Measurements from ENCODE around the gene SLMAP.
"Not testable (repeated sequence)": the region's sequence is repeated elsewhere in the genome, so short reads cannot be mapped to it uniquely, and the experiment has no call there.

SLMAP gene

GRCh38 chr3:57797701-57798487 is 41.8 kb downstream of the SLMAP start:
- DNase-seq = no peak

GRCh38 chr3:57803647-57804081 is 47.6 kb downstream of the SLMAP start:
- no peak for DNase-seq

DNA sequence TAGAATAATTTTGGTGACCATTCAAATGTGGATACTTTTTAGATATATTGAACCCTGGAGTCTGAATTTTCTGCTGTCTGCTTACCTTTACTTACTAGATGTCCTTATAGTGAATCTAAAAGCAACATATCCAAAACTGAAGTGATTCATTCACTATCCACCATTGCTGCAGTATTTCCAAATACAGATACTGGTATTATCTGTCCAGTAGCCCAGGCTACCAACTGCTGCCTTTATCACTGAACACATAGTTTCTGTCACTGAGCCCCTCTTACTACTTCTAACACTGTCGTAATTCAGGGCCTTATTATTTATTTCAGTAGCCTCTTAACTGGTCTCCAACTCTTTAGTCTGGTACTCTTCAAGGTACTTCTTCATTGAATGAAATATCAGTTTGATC is 49.2 kb downstream of the SLMAP start:
- DNase-seq = no peak

GRCh38 chr3:57805674-57806073 is 49.6 kb downstream of the SLMAP start:
- DNase-seq = no peak

- not testable (repeated sequence) for DNase-seq
Measured at GRCh38 chr3:57806195-57806594, 50.1 kb downstream of the SLMAP start.

DNA sequence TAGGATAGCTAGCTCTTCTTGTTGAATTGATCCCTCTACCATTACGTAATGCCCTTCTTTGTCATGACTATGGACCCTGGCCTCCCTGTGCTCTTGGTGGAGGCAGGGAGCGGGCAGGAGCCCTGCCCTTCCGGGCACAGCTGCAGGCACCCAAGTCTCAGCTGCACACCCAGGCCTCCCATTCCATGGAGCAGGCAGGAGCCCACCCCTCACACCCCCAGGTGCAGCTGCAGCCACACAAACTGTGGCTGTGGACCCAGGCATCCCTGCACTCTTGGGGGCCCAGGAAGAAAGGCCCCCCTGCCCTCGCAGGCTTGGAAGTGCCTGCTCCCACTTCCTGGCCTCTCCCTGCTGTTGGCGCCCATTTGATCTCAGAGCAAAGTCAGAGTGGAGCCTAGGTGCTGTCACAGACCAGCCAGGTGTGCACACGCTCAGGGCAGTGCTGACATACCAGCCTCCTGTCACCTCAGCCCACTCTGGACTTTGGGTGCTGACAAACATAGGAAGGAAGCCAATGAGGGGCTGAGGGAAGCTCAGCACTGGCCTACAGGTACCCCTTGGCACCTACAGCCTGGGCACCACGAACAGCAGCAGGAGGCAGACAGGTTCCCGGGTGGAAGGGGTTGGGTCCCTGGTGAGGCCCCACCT is 53.0 kb downstream of the SLMAP start:
- DNase-seq = no peak

DNA sequence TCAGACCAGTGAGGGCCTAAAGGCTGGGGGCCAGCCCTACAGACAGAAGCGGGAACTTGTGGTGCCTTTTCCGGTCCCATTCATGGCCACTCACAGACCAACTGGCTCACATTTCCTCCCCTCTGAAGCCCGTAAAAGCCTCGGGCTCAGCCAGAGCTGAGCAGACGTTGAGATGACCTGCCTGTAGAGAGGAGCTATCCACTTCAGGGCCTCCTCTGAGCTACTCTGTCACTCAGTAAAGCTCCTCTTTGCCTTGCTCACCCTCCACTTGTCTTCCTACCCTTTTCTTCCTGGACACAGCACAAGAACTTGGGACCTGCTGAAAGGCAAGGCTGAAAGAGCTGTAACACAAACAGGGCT is 53.5 kb downstream of the SLMAP start:
- DNase-seq = no peak

DNA sequence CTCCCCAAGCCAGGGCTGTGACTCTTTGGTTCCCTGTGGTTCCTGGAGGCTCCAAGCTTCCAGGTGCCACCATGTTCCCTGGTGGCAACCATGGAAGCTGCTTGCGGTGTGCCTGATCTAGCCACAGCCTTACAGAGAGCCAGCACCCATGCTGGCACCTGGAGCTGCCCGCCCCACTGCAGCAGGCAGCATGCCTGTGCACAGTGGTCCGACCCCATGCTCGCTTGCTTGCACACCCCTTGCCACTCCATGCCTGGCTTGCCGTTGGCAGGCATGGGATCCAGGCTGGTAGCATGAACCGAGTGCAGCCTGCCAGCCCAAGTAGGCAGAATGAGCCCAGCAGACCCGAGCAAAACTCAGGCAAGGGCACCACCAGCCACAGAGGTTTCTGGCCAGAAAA is 53.9 kb downstream of the SLMAP start:
- DNase-seq = no peak

- no peak for DNase-seq
Measured at GRCh38 chr3:57810471-57811137, 54.5 kb downstream of the SLMAP start.

GRCh38 chr3:57815036-57815435 is 58.9 kb downstream of the SLMAP start:
- peak; percentile 28 for DNase-seq

- no peak for DNase-seq
Measured at GRCh38 chr3:57816471-57817095, 60.5 kb downstream of the SLMAP start.

DNA sequence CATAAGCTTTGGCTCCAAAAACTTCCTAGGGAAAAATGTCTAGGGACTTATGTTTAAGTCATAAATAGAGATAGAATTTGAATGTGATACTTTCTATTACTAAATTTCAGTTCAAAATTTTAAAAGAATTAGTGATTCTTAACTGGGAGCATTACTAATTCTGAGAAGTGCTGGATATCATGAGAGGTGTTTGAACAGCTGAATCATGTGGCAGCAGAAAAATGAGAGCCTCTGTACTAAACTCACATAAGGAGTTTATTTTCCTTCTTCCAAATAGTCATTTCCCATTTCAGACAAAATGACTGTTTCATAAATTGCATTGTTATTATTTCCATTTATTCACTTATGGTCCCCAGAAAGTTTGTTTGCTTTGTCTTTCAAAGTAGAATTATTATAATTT is 62.7 kb downstream of the SLMAP start:
- no peak for DNase-seq

DNA sequence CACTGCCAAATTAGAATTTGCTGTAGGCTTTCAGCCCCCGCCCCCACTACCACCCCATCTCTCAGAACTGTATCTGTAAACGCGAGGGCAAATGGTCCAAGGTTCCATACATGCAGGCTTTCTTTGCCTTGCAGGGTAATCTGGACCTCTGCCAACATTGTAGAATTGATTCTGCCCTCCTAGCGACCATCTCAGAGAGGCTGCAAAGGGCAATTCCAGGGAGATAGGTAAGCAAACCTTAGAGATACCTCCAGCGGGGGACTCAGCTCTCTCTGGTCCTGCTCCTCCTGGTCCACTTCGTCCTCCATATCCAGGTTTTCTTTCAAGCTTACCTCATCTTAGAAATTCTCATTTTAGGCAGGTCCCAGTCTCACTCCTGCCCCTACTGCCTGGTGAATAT is 64.4 kb downstream of the SLMAP start:
- no peak for DNase-seq

GRCh38 chr3:57821765-57822164 is 65.7 kb downstream of the SLMAP start:
- DNase-seq = no peak

DNA sequence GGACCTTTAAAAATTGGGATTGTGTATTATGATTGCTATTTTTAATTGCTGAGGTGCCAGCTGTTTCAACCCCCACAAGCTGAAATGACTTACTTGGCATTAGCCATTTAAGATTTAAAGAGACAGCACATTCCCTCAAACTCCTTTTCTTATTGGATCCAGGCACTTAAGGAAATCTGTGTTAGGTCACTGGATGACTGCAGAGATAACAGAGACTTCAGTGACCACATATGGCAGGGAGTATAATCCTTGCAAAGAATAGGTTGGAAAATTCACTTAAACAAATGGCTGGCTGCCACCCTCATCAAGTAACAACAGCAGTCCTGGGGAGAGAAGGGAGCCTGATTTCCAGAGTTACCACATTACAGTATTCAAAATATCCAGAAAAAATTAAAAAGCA is 66.6 kb downstream of the SLMAP start:
- DNase-seq = no peak

GRCh38 chr3:57825116-57825515 is 69.0 kb downstream of the SLMAP start:
- no peak for DNase-seq

- no peak for DNase-seq
Measured at GRCh38 chr3:57826245-57826951, 70.3 kb downstream of the SLMAP start.

DNA sequence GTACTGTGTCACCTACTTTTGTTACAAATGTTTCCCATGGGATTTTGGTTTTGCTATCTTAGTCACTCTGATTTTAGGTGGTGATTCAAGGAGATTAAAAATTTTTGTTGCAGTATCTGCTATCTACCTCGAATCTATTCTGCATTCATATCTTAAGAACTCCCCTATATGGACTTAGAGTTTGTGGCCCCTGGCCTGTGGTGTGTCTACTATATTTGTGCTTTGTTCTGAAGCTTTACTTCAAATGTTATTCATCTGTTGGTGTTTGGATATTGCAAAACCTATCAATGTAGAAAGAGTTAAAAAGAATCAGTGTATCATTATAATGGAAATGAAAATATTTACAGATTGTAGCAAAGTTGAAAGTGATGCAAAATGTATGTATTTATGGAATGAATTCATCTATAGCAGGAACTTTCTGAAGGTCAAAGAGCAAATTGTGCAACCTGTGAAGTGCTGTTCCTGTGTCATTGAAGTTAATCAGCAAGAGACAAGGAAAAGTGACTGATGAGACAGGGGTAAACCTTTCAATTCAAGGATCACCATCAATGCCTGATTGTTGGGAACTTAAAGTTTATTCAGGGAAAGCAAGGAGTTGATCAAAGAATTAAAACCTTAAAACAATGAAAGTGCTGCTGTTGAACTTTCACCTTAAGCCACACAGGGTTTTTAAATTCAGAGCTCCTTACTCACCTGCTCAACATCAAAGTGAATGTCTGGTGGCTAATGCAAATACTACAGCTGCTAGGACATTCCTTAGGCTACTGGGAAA is 71.0 kb downstream of the SLMAP start:
- no peak for DNase-seq

GRCh38 chr3:57827757-57828156 is 71.6 kb downstream of the SLMAP start:
- no peak for DNase-seq

DNA sequence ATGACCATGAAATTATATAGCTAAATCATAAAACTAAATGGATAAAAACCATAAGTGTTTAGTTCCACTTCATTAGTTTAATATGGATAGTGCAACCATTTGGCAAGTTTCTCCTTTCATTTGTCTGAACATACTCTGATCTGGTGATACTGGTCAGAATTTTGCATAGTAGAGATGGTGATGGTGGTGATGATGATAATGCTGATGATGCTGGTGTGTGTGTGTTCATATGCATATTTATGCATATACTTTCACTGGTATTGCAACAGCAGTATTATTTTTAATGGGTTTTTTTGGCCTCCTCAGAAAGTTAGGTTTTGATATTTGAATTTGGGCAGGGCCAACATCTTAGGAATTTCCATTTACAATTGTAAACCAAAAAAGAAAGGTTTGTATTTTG is 76.4 kb downstream of the SLMAP start:
- DNase-seq = no peak

DNA sequence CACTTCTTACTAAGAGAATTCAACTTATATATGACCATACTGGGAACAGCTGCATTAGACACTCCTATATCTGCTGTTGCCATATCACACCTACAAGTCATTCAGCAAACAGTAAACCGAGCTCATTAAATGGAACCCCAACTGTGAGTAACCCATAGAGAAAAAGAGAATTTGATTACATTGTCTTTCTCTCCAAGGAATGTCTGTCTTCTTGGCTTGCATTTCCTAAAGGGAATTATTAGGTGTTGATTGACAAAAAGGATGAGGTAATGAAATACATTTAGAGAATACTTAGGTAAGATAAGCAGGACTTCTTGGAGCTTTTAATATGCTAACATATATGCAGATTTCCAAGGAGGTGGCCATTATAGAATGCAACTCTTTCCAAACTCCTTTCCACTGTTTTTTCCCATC is 76.8 kb downstream of the SLMAP start:
- DNase-seq = no peak

GRCh38 chr3:57833763-57834162 is 77.7 kb downstream of the SLMAP start:
- DNase-seq = no peak
